NCI-H1105 treated with DMSO at 0.1 percent for 48 hours (cell line): ENCODE measurements around the gene SMARCD3.

Source experiments
- DNase-seq: peaks from one replicate; lab custom pipeline; 2025; lab: John Stamatoyannopoulos, UW

The SMARCD3 gene

DNA sequence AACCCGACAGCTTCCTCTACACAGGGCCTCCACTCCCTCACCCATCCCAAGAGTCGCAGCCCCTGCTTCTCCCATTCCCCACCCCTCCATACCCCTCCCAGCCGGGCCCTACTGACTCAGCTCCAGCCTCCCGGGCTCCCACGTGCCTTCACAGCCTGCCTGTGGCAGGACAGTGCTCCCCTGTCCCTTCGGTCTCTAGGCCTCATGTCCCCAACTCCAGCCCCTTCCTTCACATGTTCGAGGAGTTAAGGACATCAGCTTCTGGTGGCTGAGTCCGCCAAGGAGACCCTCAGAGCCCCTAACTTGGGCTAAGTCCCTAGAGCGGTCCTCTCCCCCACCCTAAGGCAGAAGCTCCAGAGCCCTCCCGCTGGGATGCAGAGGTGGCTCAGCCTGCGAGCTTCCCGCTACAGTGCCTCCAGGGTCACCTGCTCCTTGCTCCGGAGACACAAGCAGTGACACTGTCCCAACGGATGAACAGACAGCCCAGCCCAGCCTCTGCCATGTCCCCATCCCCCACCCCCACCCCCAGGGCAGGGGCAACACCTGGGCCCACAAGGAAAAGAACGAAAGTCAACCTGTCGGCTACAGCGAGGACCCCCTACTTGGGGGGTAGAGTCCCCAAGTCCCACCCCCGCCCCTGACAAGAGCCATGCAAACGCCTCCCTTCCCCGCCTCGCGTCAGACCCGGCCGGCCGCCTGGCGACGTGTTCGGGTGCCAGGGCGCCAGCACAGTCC lies 716 bp downstream of the SMARCD3 start:
- peak; percentile 1 for DNase-seq

- no peak for DNase-seq
These were observed 1.5 kb downstream of the SMARCD3 start for GRCh38 chr7:151246851-151247580.

GRCh38 chr7:151246102-151246850 lies 2.2 kb downstream of the SMARCD3 start:
- DNase-seq, result no peak

GRCh38 chr7:151245360-151246101 lies 3.0 kb downstream of the SMARCD3 start:
- peak; percentile 51 for DNase-seq

GRCh38 chr7:151244841-151245346 lies 3.6 kb downstream of the SMARCD3 start:
- DNase-seq, result peak; percentile 51

DNA sequence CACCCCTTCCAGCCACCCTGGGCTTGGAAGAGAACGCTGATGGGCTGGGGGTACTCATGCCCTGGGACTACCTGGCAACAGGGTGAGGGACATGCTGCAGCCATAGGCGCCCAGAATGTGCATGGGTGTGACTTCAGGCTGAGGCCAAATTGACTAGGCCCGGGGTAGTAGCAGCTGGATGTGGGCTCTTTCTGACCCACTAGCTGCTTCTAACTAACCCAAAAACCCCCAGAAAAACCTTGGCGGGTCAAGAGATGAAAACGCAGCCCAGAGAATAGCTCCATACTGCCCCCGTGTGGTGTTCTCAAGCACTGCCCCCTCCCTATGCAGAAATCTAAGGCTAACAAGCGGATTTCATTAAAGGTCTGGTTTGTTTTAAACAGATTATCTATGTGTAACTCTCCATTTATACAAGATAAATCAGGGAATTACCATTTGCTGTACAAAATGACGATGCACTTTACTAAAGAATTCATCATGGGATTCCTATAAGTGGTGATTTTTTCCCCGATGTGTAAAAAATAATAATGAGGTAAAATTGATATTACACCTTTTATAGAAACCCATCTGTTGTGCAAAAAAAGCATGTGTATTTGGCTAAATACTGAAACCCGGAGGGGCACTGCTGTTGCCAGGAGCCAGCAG lies 4.2 kb downstream of the SMARCD3 start:
- peak; percentile 32 for DNase-seq

- peak; percentile 48 for DNase-seq
These were observed 4.9 kb downstream of the SMARCD3 start for GRCh38 chr7:151243408-151244195.

DNA sequence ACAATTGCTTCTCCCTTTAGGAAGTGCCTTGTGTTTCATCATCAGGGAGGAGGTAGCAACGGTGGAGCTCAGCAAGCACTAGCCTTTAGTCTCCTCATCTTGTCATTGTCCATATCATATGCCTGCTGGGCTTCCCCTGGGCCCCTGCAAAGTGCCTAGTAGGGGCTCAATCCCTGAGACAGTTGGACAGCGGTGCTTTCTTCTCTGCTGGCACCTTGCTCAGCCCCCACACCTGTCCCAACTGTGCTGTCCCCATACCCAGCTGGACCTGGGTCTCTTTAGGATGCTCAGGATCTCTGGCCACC lies 5.5 kb downstream of the SMARCD3 start:
- DNase-seq, result no peak

DNA sequence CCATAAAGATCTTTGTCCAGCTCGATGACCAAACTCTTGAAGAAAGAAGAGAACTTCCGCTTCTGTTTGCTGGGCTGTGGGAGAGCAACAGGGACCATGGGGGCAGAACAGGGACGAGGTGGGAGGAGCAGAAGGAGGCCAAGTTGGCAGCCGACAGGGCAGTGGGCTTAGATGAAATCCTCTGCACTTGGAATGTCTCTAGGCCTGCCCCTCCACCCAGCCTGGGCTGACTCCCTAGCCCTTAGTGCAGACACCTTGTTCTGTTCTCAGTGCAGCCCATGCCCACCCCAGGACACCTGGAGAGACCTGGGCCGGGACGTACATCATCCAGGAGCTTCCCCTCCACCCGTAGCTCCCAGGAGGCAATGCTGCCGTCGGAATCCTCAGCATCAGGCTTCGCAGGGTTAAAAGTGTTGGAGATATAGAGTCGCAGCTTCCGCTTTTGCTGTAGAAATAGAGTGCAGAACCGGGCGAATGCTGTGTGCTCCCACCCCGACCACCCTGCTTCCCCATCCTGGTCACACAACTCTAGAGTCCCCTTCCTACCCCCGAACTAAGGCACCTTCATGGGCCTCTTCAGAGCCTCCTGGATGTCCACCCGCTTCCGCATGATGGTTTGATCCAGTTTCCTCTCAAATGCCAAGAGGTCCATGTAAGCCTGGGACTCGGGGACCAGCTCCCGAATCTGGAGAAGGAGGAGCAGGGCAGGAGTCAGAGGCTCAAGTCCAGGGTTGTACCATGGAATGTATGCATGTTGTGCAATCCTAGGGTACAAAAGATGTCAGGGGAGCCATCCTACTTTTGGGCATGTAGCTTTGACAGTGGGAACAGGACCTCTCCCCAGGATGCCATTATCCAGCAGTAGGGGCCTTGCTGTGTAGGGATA lies 6.1 kb downstream of the SMARCD3 start:
- DNase-seq, result no peak

- no peak for DNase-seq
These were observed 6.8 kb downstream of the SMARCD3 start for GRCh38 chr7:151241755-151242096.

- DNase-seq, result no peak
These were observed 7.3 kb downstream of the SMARCD3 start for GRCh38 chr7:151240942-151241754.

GRCh38 chr7:151240536-151240935 lies 8.0 kb downstream of the SMARCD3 start:
- DNase-seq, result no peak

DNA sequence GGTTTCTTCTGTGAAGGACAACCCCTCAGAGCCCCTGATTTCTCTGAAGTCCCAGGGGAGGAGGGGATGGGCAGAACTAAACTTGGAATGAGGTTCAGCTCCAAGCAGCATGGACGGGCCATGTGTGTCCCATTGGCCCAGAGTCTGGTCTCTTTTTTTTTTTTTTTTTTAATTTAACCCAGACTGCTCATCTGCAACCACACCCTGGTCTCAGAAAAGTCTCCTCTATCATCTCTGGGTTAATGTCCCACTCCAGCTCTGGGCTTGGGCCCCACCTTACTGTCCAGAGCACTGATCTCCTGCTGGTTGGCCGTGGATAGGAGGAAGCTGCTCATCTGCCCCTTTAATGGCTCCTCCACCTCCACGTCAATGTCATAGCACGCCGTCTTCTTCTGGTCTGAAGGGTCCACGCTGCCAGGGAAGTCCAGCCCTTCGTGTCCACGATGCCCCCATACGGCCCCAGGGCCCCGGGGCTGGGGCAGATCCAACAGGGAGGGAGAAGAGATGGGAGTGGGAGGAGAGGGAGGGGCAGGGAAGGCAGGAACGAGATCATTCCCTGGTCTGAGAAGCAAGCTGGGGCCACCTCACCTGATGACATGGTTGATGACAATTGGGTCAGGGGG lies 8.5 kb downstream of the SMARCD3 start:
- no peak for DNase-seq

- no peak for DNase-seq
These were observed 9.3 kb downstream of the SMARCD3 start for GRCh38 chr7:151238924-151239836.

DNA sequence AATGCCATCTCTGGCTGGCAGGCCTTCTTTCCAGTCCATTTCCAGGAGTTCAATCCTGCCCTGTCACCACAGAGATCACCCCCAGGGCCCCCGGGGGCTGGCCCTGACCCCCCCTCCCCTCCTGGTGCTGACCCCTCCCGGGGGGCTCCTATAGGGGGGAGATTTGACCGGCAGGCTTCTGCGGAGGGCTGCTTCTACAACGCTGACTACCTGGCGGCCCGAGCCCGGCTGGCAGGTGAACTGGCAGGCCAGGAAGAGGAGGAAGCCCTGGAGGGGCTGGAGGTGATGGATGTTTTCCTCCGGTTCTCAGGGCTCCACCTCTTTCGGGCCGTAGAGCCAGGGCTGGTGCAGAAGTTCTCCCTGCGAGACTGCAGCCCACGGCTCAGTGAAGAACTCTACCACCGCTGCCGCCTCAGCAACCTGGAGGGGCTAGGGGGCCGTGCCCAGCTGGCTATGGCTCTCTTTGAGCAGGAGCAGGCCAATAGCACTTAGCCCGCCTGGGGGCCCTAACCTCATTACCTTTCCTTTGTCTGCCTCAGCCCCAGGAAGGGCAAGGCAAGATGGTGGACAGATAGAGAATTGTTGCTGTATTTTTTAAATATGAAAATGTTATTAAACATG lies 10.2 kb downstream of the SMARCD3 start:
- DNase-seq, result no peak

GRCh38 chr7:151237244-151238189 lies 11.0 kb downstream of the SMARCD3 start:
- DNase-seq, result no peak
